HCT116 (cell line): ENCODE results near the gene DRGX. TPM values are rescaled to one million over a fixed set of nuclear protein-coding genes. Genes with fewer than 3 reads are reported as not detected.

Source experiments
- ATAC-seq: fragments of 200-7000 bp; cut with Tn5 transposase; 2 replicates; pipeline ENCODE4 v1.9.1; 2020; ENCODE audit warnings: mild to moderate bottlenecking, moderate library complexity
- BruUV-seq: library from RNA; stranded (reverse); fragments of 400-500 nt; replicated peaks from 2 replicates; lab custom pipeline; 2021; lab: Mats Ljungman, UMichigan
- CTCF ChIA-PET: fragments of 300-600 bp; sonication (Branson Sonifier 250); formaldehyde crosslinking; loops from one replicate; lab custom pipeline; 2021; ENCODE audit warnings: antibody characterized with exemption; lab: Charles Lee
- POLR2A ChIA-PET: fragments of 300-600, 350-600 bp; sonication (Branson Sonifier 250); formaldehyde crosslinking; loops from one replicate; lab custom pipeline; 2021; ENCODE audit warnings: antibody characterized with exemption; lab: Charles Lee
- RAD21 ChIA-PET, 2 experiments: fragments of 300-600 bp; sonication (Branson Sonifier 250); formaldehyde crosslinking; loops; one replicate each; lab custom pipeline; 2023; ENCODE audit warnings: low total read pairs in 2 of 2; ENCODE audit not compliant: uncharacterized antibody in 2 of 2, unreplicated experiment in 2 of 2, low non-redundant PET in 1 of 2; lab: Charles Lee
- DNase-seq: peaks from one replicate; pipeline ENCODE4 v3.0.0-alpha.2; 2010; ENCODE audit warnings: low read depth, low spot score
- H2AFZ ChIP-seq: fragments of 200-600 bp; shearing (Covaris generic), sonication (generic); 2 replicates; pipeline ENCODE4 v1.6.1; 2017; ENCODE audit warnings: low read depth, mixed run types, mixed read lengths, antibody characterized with exemption, low read length; ENCODE audit not compliant: poor library complexity, severe bottlenecking
- H3K27ac ChIP-seq: 2 replicates; pipeline ENCODE4 v1.5.1; 2012; ENCODE audit warnings: low read depth, low read length
- H3K27me3 ChIP-seq: fragments of 200-600 bp; sonication (generic); 2 replicates; pipeline ENCODE4 v1.6.1; 2016; ENCODE audit warnings: mixed run types, low read length, mixed read lengths; ENCODE audit not compliant: insufficient read depth
- H3K36me3 ChIP-seq, 2 experiments: fragments of 200-500 bp in 1 of 2; fragments of 200-600 bp in 1 of 2; sonication (Bioruptor generic) in 1 of 2; sonication (generic) in 1 of 2; 2 replicates each; pipeline versions ENCODE4 v1.5.1 to v1.6.1; 2014 to 2016; ENCODE audit warnings: low read length in 2 of 2, inconsistent platforms in 1 of 2, mixed read lengths in 1 of 2, mixed run types in 1 of 2; ENCODE audit not compliant: insufficient read depth in 2 of 2, control insufficient read depth in 1 of 2
- H3K4me1 ChIP-seq, 2 experiments: fragments of 200-600 bp in 1 of 2; sonication (generic) in 1 of 2; 2 replicates each; pipeline versions ENCODE4 v1.5.1 to v1.6.1; 2012 to 2017; ENCODE audit warnings: low read length in 2 of 2, inconsistent platforms in 1 of 2, mild to moderate bottlenecking in 1 of 2, mixed read lengths in 1 of 2, mixed run types in 1 of 2, moderate library complexity in 1 of 2; ENCODE audit not compliant: insufficient read depth in 2 of 2, control insufficient read depth in 1 of 2
- H3K4me2 ChIP-seq: fragments of 200-600 bp; sonication (generic); 2 replicates; pipeline ENCODE4 v1.6.1; 2017; ENCODE audit warnings: mixed run types, low read length, mixed read lengths
- H3K4me3 ChIP-seq, 2 experiments: fragments of 200-600 bp in 1 of 2; sonication (generic) in 1 of 2; replicated peaks in 1 of 2; 2 replicates each; pipeline ENCODE4 v1.5.1; 2011 to 2016; ENCODE audit warnings: low read length in 2 of 2, control low read depth in 1 of 2, low read depth in 1 of 2, mild to moderate bottlenecking in 1 of 2, mixed read lengths in 1 of 2, mixed run types in 1 of 2
- H3K79me2 ChIP-seq: fragments of 200-600 bp; sonication (generic); 2 replicates; pipeline ENCODE4 v1.6.1; 2017; ENCODE audit warnings: mild to moderate bottlenecking, mixed run types, low read length, moderate library complexity, mixed read lengths; ENCODE audit not compliant: insufficient read depth
- H3K9ac ChIP-seq: fragments of 200-600 bp; sonication (generic); 2 replicates; pipeline ENCODE4 v1.6.1; 2016; ENCODE audit warnings: low read length, mixed read lengths
- H3K9me2 ChIP-seq: fragments of 200-600 bp; sonication (generic), shearing (Covaris generic); 2 replicates; pipeline ENCODE4 v1.6.1; 2017; ENCODE audit warnings: mixed run types, mild to moderate bottlenecking, moderate library complexity; ENCODE audit not compliant: insufficient read depth
- H3K9me3 ChIP-seq, 2 experiments: fragments of 200-500 bp in 1 of 2; fragments of 200-600 bp in 1 of 2; sonication (Bioruptor generic) in 1 of 2; sonication (generic) in 1 of 2; 2 replicates each; pipeline ENCODE4 v1.6.1; 2014 to 2017; ENCODE audit warnings: low read length in 2 of 2, mixed read lengths in 2 of 2, inconsistent platforms in 1 of 2, low read depth in 1 of 2, mild to moderate bottlenecking in 1 of 2, mixed run types in 1 of 2, moderate library complexity in 1 of 2; ENCODE audit not compliant: control insufficient read depth in 1 of 2, insufficient read depth in 1 of 2
- H4K20me1 ChIP-seq: fragments of 200-600 bp; sonication (generic), shearing (Covaris generic); 2 replicates; pipeline ENCODE4 v1.6.1; 2017; ENCODE audit warnings: mixed run types, mild to moderate bottlenecking, moderate library complexity; ENCODE audit not compliant: insufficient read depth
- ATF3 ChIP-seq: IDR thresholded peaks from 2 replicates; pipeline ENCODE4 v1.6.1; 2012
- CTCF ChIP-seq, 3 experiments: fragments of 200-600 bp in 1 of 3; sonication (generic) in 1 of 3; IDR thresholded peaks in 2 of 3; conservative IDR thresholded peaks in 1 of 3; 2 replicates each; pipeline ENCODE4 v1.5.1; 2012 to 2017; ENCODE audit warnings: low read depth in 2 of 3, low read length in 2 of 3, antibody characterized with exemption in 1 of 3, borderline replicate concordance in 1 of 3, control low read depth in 1 of 3, mild to moderate bottlenecking in 1 of 3, mixed read lengths in 1 of 3, mixed run types in 1 of 3, moderate library complexity in 1 of 3; ENCODE audit not compliant: insufficient read depth in 1 of 3
- EZH2 ChIP-seq: fragments of 200-600 bp; sonication (generic); IDR thresholded peaks from 2 replicates; pipeline ENCODE4 v1.6.1; 2017; ENCODE audit warnings: antibody characterized with exemption, mixed run types
- EZH2phosphoT487 ChIP-seq: fragments of 200-600 bp; IDR thresholded peaks from 2 replicates; pipeline ENCODE4 v1.6.1; 2018; ENCODE audit warnings: antibody characterized with exemption, borderline replicate concordance
- FOSL1 ChIP-seq: IDR thresholded peaks from 2 replicates; pipeline ENCODE4 v1.6.1; 2012; ENCODE audit warnings: low read depth
- JUND ChIP-seq: IDR thresholded peaks from 2 replicates; pipeline ENCODE4 v1.6.1; 2012
- POLR2AphosphoS5 ChIP-seq: IDR thresholded peaks from 2 replicates; pipeline ENCODE4 v1.6.1; 2011; ENCODE audit warnings: mild to moderate bottlenecking, low read depth, low read length, moderate library complexity
- REST ChIP-seq: IDR thresholded peaks from 2 replicates; pipeline ENCODE4 v1.6.1; 2012; ENCODE audit warnings: low read depth
- SIN3A ChIP-seq: IDR thresholded peaks from 2 replicates; pipeline ENCODE4 v1.6.1; 2012; ENCODE audit warnings: low read depth
- SP1 ChIP-seq: IDR thresholded peaks from 2 replicates; pipeline ENCODE4 v1.6.1; 2012; ENCODE audit warnings: low read depth
- SRF ChIP-seq: IDR thresholded peaks from 2 replicates; pipeline ENCODE4 v1.6.1; 2012; ENCODE audit warnings: low read depth
- YY1 ChIP-seq: IDR thresholded peaks from 2 replicates; pipeline ENCODE4 v1.6.1; 2011; ENCODE audit warnings: low read length, low read depth, moderate library complexity, mild to moderate bottlenecking; ENCODE audit not compliant: insufficient replicate concordance; ENCODE audit errors: extremely low read depth
- ZFX ChIP-seq: fragments of 450-650 bp; IDR thresholded peaks from 2 replicates; pipeline ENCODE4 v1.6.1; 2017
- intact Hi-C: fragments of 100-400 bp; cut with micrococcal nuclease; formaldehyde crosslinking; loops from 2 replicates; pipeline ENCODE4 v1.10.0; 2022
- total RNA-seq: library from RNA; stranded (reverse); gene quantifications from one replicate; pipeline ENCODE4 v1.2.1, GENCODE V29; 2021; ENCODE audit not compliant: unreplicated experiment

The DRGX gene
- total RNA-seq, 1 experiment from 2014 or later: not detected

GRCh38 chr10:49323171-49323895 lies 72.6 kb downstream of the DRGX start:
- no peaks in the 10 kb centered on the region for H3K36me3 ChIP-seq
- H3K4me3 ChIP-seq: no peak overlapping the region
- ChIA-PET RAD21 (no interaction called here), POLR2A (no interaction called here), CTCF (no interaction called here)
- H4K20me1 ChIP-seq: no peaks in the 10 kb centered on the region
- no peaks in the 10 kb centered on the region for H3K79me2 ChIP-seq
- ATAC-seq (no peak), DNase-seq (no peak)
- H3K27ac ChIP-seq: no peak overlapping the region
- H3K9ac ChIP-seq: no peak overlapping the region
- BruUV-seq: no TSS peak
- peaks cover 32% of the 10 kb centered on the region for H3K27me3 ChIP-seq
- no peaks in the 10 kb centered on the region for H3K9me2 ChIP-seq
- no peak overlapping the region for H3K4me2 ChIP-seq
- TF ChIP-seq SP1 (no peak), SRF (no peak), EZH2phosphoT487 (no peak)
- intact Hi-C loops: no loop called here
- H3K4me1 ChIP-seq: no peaks in the 10 kb centered on the region
- H2AFZ ChIP-seq: no peak overlapping the region
- H3K9me3 ChIP-seq: no peaks in the 10 kb centered on the region

- ATAC-seq (no peak), DNase-seq (no peak)
- ChIA-PET RAD21 (no interaction called here), POLR2A (no interaction called here), CTCF (no interaction called here)
- Histone ChIP-seq H4K20me1 (no peaks in the 10 kb centered on the region), H3K79me2 (no peaks in the 10 kb centered on the region), H3K4me1 (no peaks in the 10 kb centered on the region), H3K27ac (no peak overlapping the region), H3K9ac (no peak overlapping the region), H2AFZ (no peak overlapping the region), H3K36me3 (no peaks in the 10 kb centered on the region), H3K9me2 (no peaks in the 10 kb centered on the region), H3K4me2 (no peak overlapping the region), H3K27me3 (peaks cover 32% of the 10 kb centered on the region), H3K4me3 (no peak overlapping the region), H3K9me3 (no peaks in the 10 kb centered on the region)
- intact Hi-C loops: no loop called here
- BruUV-seq: no TSS peak
- TF ChIP-seq YY1 (no peak), SIN3A (no peak), CTCF (IDR thresholded peaks at IDR 0.05 in 2 of 3, conservative IDR thresholded peaks at IDR 0.05 in 1 of 3; ENCODE audit: borderline replicate concordance in 1 of 3, insufficient read depth in 1 of 3, low read depth in 2 of 3, low read length in 2 of 3) (no peak), REST (no peak), JUND (no peak), SP1 (no peak), SRF (no peak), ATF3 (no peak), FOSL1 (no peak), EZH2 (no peak), POLR2AphosphoS5 (no peak), ZFX (no peak)
Observed at GRCh38 chr10:49322371-49323170, 73.3 kb downstream of the DRGX start.
